Skeletal muscle cell (primary cell): Measurements from ENCODE around the gene CDC25C.
A peak's percentile ranks its signal among the peaks of the same experiment; 100 is the strongest.
"Not testable (repeated sequence)": the region's sequence is repeated elsewhere in the genome, so short reads cannot be mapped to it uniquely, and the experiment has no call there.

ENCODE experiments used
- DNase-seq: peaks from one replicate; pipeline ENCODE4 v3.0.0-alpha.2; 2010; ENCODE audit warnings: low read depth
- H3K4me3 ChIP-seq: 2 replicates; pipeline ENCODE4 v1.5.1; 2011; ENCODE audit warnings: low read depth, mild to moderate bottlenecking, control low read depth, low read length, moderate library complexity

The CDC25C gene

DNA sequence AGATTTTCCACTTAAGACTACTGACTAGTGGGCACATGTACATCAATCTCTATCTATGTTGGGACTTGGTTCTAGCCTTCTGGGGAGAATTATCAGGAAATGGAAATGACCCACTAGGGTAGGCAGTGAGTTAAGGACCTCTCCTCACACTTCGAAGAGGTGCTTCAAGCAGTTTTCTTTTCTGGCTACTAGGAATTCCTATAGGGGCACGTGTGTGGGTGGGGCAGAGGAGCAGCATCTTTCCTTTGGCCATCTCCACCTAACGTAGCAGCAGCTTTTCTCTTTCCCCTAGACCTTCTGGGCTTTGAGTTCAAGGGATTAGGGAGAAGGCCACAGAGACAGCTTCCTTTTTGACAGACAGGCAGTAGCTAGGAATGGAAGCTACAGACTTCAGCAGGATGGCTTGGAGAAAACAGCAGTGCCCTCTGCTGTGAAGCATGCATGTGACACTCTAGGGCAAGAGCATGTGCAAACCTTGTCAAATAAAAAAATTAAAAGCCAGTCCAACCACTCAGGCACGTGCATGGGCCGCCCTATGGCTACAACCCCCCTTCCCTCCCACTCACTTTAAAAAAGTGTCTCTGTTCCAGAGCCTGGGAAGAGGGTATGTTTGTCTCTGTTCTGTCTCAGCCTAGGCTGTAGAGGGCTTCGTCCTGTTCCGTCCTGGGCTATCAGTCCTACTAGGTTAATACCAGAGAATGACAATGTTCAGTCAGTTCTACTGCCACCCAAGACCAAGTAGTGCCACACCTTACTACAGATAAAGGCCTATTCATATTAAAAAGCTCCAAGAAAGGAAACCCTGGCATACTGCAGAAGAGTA, 48.5 kb downstream of the CDC25C start:
- DNase-seq = peak; percentile 18
- H3K4me3 ChIP-seq = no peak overlapping the region

DNA sequence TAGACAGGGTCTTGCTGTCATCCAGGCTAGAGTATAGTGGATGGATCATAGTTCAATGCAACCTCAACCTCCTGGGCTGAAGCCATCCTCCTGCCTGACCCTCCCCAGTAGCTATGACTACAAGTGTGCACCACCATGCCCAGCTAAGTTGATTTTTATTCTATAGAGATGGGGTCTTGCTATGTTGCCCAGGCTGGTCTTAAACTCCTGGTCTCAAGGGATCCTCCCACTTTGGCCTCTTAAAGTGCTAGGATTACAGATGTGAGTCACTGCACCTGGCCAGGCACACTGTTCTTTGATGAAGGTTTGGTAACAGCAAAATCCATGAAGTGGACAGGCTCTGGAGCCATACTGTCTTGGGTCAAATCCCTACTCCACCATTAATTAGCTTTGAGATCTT, 50.7 kb downstream of the CDC25C start:
- H3K4me3 ChIP-seq = no peak overlapping the region
- no peak for DNase-seq

DNA sequence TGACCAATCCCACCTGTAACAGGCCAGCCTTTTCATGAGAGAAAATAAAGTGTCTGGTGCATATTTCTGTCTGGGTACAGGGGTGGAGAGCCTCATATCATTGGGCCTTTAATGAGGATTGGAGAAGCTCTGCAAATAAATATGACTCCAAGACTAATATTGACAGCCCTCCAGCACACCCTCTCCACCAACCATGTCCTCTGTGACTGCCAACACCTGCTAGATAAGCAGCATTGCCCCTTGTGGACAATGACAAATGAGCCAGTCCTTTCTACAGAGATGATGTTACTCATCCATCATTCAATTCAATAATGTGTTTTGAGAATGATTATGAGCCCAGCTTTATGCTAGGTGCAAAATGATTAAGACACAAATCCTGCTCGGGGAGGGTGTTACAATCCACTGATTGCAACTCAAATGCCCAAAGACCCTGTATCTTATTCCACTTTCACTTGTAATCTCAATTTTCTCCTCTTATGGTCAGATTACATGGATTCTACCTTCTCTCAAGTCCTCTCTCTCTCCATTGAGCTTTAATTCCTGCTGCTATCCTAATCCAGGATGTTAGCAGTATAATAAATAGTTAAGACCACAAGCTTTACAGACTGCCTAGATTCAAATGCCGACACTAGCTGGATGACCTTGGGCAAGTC, 55.1 kb downstream of the CDC25C start:
- no peak overlapping the region for H3K4me3 ChIP-seq
- DNase-seq = no peak

DNA sequence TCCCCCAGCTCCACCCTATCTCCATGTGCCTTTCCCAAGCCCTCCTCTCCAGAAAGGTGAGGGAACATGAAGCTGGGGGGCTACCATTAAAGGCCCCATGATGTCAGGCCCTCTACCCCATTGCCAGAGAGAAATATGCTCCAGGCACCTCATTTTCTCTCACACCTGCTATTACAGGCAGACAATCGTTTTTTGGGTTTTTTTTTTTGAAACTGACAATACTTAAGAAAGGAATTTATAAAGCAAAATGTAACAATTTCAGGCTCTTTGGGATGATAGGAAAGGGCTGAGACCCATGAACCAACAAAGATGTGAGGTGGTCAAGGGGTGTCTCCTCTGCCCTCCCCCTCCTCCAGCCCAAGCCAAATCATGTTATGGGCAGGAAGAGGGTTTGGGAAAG, 55.7 kb downstream of the CDC25C start:
- no peak for DNase-seq
- no peak overlapping the region for H3K4me3 ChIP-seq

DNA sequence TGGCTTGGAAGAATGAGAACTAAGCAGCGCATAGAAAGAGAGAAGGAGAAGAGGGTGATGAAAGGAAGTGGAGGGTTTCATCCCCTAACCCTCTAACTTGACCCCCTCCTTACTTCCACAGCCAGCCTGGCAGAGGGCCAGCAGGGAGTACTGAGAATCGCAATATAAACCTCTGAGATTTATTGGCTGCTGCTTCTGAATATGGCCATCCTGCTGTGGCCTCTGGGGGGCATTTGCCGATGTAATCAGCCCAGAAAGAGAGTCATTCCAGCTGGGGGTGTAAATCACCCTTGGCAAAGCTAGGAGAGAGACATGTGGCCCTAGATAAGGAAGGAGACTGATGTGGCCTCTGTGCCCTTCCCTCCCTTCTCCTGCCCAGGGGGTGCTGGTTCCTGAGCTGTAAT, 56.2 kb downstream of the CDC25C start:
- DNase-seq = no peak
- H3K4me3 ChIP-seq = no peak overlapping the region

DNA sequence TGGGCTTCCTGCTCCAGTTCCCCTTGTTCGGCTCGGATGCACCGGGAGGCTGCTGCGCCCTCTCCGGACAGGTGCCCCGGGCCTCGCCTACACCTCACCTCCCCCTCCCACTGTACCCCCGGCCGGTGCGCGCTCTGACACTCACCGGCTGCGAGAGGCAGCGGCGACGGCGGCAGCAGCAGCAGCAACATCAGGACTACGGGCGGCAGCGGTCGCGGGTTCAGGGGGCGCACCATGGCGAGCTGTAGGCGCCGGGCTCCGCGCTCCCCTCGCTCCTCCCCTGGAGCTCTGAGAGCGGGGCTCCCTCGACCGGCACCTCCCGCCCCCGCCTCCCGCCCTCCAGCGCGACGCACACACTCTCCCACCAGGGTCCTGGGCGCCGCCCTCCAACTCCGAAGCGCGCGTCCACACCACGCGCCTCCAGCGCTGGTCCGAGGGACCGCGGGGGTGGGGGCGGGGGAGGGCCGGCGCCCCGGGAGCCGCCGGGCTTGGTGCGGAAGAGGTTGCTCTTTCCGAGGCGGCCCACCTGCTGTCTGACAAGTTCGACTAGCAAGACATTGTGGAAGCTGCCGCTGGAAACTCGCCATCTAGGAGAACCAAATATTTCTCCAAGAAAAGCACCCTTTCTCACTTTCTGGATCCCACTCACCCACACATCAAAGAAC, 57.3 kb downstream of the CDC25C start, which contains the start of gene GFRA3:
Gene GFRA3 (minus strand): TSS at position 433 of the 665 bp plus-strand sequence. CDS start 197 bp downstream, at position 236.
- peak within 1 kb of the TSS; percentile 42 for H3K4me3 ChIP-seq
- no peak for DNase-seq

DNA sequence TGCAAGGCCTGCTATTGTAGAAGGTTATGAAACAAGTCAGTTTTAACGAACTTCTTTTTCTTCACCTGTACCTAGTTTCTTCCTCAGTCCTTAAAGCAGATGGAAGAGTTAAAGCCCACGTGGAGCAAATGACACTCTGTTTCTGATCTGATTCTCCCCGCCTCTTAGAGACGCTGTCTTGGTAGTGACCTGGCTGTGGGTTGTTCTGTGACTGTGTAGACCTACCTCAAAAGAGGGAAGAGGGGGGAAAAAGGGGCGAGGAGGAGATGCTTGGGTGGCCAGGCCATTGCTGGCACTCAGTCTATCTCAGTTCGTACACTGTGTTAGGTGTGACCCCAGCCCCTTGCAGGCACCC, 57.8 kb downstream of the CDC25C start:
- H3K4me3 ChIP-seq = peak overlapping the region; percentile 42

DNA sequence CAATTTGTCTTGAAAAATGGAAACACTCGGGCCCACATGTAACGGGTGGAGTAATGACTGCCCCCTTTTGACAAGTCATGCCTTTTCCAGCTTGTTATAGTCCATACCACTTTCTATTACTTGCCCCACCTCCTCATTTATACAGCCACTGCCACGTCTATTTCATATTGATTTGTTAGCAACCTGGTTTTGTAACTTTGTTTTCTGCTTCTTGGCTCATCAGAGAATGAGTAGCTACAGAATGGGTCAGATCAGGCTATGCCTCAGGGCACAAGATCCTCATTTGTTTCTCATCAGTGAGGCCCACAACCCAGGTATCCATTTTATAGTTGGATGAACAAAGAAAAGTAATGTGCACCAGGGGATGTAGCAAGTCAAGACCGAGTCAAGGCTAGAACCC, 58.9 kb downstream of the CDC25C start:
- DNase-seq = no peak
- no peak overlapping the region for H3K4me3 ChIP-seq

More for the DNA sequence above, 57.8 kb downstream of the CDC25C start:
- DNase-seq = no peak

DNA sequence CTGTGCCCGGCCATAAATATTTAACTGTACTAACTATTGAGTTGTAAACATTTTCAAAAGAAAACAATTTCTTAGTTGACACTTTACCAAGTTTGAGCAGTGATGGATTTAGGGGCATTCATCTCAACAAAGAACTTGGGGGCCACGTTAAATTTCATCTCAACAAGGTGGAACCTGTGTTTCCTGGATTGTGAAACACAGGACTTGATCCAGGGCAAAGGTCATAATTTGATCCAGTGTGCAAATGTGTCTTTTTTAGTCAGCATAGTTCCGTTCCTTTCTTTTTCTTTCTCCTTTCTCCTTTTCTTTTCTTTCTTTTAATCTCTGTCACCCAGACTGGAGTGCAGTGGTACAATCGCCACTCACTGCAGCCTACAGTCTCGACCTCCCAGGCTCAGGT, 60.3 kb downstream of the CDC25C start:
- DNase-seq = no peak
- H3K4me3 ChIP-seq = no peak overlapping the region

DNA sequence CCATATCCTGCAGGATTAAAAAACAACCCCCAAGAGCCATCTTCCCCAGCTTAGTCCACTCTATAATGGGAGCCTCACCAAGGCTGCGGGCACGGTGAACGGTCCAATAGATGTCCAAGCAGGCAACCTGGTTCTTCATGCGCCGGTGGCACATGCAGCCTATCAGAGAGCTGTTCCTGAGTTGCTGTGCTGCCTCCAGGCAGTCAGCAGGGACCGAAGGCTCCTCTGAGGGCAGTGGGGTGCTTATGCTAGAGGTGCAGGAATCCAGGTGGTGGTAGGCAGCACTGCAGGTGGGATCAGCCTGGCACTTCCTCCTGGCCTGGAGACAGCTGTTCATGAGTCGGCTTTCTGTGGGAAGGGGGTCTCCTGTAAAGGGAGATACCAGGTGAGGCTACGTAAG, 67.4 kb downstream of the CDC25C start:
- no peak overlapping the region for H3K4me3 ChIP-seq
- no peak for DNase-seq

DNA sequence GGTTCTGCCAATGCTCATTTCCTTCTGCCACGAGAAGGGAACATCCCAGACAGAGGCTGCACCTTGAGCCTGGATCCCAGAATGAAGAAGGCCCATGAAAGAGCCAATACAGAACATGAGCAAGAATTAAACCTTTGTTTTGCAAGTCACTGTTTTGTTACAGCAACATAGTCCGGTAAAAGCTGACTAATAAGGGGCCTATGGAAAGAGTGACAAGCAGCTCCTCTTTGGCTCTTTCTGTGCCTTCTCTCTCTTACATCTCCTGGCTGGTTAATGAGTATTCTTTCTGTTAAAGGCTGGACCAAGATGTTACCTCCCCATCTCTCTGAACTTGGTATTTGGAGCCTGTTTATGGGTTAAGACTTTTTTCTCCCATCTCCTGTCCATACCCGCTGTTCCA, 68.0 kb downstream of the CDC25C start:
- H3K4me3 ChIP-seq = no peak overlapping the region
- DNase-seq = no peak

DNA sequence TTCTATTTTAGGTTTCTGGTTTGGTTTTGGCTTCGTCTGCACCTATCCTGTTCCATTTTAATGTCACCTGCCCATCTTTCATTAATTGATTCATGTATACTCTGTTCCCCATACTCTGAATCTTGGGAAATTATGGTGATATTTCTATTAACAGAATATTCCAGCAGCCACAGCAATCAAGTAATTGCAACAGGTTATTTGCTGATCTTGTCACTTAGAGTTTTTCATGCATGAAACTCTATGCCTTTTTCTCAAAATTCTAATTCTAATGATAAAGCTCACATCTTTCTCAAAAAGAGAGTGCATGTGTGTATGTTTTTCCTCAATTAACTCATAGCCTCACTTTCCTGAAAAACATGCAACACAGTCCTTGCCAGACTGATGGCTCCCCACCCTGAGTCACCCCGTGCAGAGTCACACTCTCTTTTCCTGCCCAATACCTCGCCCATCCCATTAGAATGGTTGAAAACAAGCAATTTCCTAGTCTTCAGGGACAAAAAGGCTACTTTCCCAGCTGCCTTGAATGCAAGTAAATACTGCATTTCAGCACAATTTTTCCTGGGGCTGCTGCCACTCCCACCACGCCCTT, 72.8 kb downstream of the CDC25C start:
- no peak for DNase-seq
- H3K4me3 ChIP-seq = no peak overlapping the region

DNA sequence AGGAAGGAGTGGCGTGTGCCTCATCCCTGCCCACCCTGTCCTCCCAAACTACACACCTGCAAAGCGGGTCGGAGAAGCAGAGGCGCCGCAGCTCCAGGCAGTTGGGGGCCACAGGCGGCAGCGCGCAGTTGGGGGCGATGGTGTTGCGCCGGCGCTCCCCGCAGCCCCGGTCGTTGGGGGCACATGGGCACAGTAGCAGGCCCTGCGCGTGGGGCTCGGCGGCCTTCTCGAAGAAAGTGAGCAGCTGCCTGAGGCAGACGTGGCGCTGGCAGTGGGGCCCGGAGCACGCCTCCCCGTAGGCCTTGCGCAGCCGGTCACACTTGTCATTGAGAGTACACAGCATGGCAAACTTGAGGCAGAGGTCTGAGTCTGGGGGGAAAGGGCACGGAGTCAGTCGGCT, 74.0 kb downstream of the CDC25C start:
- H3K4me3 ChIP-seq = no peak overlapping the region
- DNase-seq = no peak

DNA sequence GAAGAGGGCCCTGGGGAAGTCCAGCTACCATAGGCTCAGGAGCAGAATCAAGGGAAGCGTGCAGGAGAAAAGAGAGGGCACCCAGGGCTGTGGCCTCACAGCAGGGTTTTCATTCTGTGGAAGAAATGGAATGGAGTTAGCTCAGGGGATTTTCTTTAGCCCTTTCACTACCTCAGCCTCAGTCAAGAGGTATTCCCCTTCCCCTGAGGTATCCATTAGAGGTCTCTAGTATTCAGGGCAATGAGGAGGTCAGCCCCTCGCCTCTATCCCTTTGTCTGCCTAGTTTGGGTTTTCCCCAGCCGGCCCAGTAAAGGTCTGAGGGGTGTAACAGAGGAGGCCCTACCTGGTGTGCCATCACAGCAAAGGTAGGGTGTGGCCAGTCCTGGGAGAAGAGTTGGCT, 78.7 kb downstream of the CDC25C start:
- H3K4me3 ChIP-seq = no peak overlapping the region
- no peak for DNase-seq

DNA sequence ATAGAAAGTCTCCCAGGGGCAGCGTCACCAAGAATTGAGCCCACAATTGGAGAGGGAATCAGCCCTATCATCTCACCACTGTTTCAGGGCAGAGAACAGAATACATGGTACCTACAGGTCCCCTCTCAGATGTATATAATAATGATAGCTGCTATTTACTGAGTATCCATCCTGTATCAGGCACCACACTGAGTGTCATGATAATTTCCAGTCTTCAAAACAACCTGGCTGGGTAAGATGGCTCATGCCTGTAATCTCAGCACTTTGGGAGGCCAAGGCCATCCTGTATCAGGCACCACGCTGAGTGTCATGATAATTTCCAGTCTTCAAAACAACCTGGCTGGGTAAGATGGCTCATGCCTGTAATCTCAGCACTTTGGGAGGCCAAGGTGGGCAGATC, 83.8 kb downstream of the CDC25C start:
- not testable (repeated sequence) for DNase-seq, H3K4me3 ChIP-seq

DNA sequence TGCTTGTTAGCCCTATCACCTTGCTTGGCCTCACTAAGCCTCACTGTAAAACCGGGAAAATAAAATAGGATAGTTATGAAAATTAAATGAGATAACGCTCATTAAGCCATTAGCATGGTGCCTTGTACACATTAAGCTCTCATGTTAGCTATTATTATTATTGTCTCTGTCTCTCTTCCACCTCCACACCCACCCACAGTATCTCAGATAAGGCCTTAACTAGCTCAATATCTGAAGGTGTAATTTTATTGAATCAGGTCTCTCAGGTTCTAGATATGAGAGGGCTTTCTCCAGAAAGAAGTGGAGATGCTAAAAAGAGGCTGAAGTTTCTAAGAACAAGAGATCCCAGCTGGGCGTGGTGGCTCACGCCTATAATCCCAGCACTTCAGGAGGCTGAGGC, 84.8 kb downstream of the CDC25C start:
- DNase-seq = no peak
- H3K4me3 ChIP-seq = no peak overlapping the region

DNA sequence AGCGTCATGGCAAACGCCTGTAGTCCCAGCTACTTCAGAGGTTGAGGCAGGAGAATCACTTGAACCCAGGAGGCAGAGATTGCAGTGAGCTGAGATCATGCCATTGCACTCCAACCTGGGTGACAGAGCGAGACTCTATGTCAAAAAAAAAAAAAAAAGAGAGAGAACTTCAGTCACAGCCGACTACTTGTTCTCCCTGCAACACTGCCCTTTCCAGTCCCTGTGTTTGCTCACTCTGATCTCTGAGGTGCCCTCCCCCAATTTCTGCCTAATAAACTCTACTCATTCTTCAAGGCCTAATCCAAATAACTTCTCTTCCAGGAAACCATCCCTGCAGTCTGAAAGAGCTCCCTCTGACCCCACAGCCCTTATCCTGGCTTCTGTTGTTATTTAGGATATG, 85.3 kb downstream of the CDC25C start:
- no peak overlapping the region for H3K4me3 ChIP-seq
- DNase-seq = no peak

DNA sequence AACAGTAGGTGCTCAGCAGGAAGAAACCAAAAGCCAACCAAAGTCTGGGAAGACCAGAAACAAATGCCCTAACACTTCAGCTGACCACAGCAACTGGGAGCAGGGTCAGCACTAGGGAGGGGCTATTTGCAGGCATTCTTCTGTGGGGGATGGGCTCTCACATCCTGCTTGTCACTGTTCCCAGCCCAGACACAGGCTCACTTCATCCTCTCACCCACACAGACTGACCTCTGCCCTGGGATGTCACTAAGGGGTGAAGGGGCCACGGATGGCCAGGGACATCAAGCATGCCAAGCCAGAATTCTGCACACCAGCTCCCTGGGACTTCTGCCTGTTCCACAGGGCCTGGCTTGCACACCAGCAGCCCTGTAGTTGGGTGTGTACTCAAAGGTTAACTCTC, 85.9 kb downstream of the CDC25C start:
- no peak for DNase-seq
- no peak overlapping the region for H3K4me3 ChIP-seq

DNA sequence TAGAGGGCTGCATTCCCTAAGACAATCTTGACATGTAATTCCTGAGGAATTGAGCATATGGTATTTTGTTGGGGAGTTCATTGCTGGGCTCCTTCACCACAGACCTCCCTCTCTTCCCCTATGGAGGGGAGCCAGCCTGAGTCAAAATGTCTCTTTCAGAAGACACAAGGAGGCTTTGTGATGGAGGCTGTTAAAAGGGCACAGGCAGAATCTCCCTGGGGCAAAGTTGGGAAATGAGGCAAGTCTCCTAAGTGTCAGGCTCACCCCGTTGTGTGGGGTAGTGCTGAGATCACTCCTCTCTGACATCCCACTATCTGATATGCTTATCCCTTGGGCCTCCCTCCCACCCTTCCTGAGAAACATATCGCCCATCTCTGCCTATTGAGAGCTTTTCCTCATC, 87.8 kb downstream of the CDC25C start:
- DNase-seq = no peak

More for the DNA sequence above, 87.8 kb downstream of the CDC25C start:
- H3K4me3 ChIP-seq = no peak overlapping the region
